ENCODE measurements around the gene INPP5E.

- TF ChIP-seq CTCF (IDR thresholded peaks at IDR 0.05) = no peak
- TF ChIP-seq POLR2A (IDR thresholded peaks at IDR 0.05) = no peak
Measured at GRCh38 chr9:136409557-136410455, 29.8 kb downstream of the INPP5E start.

Data from adrenal gland (tissue), 5 donors.